GM18498 (cell line): Measurements from ENCODE around the gene AFF2.
A peak's percentile ranks its signal among the peaks of the same experiment; 100 is the strongest.

Experiments
- ATAC-seq: cut with Tn5 transposase; IDR thresholded peaks from one replicate; pipeline ENCODE4 v1.9.1; 2021; ENCODE audit warnings: mild to moderate bottlenecking, moderate library complexity; ENCODE audit not compliant: unreplicated experiment

Gene AFF2

DNA sequence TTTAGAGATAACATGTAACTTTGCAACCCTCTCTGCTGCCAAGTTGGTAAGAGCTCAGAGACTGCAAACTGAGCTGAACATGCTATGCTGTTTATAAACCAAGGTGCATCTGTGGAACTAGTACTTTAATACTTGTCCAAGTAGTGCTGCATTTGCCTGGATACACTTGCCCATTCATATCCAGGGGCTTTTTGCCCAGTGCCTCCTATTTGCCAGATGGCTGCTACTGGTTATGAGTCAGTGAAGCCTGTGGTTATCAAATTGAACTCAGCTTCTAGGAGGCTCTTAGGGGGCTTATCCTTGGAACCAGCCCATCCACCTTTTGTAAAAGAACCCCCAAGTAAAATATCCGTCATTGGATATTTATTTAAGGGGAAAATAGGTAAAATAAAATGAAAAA is 79.6 kb downstream of the AFF2 start:
- no peak for ATAC-seq

DNA sequence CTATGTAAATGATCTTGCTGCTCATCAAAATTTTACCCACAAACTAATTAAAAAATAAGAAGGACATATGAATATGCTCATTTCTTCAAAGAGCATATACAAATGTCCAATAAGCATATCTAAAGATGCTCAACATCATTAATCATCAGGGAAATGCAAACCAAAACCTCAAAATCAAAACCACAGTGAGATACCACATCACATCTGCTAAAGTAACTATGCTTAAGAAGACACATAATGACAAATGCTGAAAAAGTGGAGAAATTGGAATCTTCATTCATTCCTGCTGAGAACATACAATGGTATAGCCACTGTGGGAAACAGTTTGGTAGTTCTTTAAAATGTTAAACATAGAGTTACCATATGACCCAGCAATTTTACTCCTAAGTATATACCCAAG is 81.9 kb downstream of the AFF2 start:
- no peak for ATAC-seq

DNA sequence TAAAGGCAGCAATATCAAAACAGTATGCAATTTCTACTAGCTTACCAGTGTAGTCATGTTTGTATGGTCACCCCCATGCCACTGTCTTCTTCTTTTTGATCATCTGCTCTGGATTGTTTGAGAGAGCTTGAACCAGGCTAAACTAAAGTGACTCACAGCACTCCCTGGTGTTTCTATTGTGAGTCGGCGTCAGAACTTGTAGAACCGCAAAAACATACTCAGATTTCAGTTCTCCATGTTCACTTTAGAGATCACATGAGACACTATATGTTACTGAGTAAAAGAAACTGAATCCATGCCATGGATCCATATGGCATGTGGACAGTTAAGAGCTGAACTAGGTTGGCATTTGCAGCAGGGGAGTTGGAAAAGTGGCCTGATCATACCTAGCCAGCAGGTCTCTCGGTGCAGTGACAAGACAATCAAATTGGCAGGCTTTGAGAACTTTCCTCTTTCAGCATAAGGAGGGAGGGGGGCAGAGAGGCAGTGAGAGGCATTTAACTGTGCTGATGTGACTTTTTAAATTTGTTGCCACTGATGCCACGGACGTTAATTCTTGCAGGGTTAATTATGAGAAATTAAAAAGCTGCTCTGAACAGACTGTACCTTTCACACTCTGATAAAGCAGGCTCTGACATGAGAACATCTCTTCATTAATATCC is 88.4 kb downstream of the AFF2 start:
- ATAC-seq: no peak

DNA sequence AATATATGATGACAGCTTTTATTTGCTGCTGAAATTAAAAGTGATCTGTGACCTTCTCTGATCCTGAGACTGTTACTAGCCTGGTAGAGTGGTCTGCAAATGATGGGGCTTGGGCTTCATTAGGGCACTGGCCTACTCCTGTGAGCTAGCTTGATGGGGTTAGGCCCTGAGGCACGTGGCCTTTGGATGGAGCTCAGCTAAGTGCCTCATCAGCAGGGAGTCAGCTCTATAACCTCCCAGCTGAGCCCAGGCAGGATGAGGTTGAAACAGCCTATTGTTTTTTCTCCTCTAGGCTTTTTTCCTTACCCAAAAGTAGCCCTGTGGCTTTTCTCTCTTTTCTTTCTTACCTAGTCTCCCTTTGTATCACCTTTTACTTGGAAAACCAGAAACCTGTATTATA is 92.2 kb downstream of the AFF2 start:
- ATAC-seq: no peak

DNA sequence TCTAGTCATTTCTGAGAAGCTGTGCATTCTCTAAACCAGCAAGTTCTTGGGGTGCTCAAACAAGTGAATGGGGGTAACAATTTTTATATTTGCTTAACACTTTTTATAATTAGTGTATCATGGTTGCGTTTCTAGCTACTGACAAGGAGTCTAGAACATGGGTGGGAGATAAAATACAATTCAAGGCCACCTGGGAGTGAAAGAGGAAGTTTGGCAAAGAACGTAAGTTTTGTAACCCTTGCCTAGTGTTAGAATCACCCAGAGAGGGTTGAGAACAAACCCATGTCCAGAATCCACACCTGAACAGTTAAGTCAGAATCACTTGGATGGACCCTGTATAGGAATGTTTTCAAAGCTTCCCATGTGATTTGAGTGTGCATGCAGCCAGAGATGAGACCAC is 92.7 kb downstream of the AFF2 start:
- no peak for ATAC-seq

DNA sequence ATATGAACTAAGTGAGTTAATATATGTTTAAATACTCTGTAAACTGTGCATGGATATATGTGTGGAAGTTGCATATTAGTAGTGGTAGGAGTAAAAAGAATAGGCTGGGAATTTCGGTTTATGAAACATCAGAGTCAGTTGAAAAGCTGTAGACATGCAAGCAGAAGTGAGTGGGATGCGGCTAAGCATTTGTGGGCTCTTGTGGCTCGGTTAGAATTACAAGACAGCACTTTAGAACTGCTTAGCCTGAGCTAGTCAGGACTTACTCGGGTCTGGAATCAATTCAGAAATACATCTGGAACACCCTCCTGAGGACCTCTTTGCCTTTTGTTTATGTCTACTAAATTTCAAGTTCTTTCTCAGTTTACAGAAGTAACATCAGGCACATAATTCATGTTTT is 93.6 kb downstream of the AFF2 start:
- ATAC-seq: no peak

DNA sequence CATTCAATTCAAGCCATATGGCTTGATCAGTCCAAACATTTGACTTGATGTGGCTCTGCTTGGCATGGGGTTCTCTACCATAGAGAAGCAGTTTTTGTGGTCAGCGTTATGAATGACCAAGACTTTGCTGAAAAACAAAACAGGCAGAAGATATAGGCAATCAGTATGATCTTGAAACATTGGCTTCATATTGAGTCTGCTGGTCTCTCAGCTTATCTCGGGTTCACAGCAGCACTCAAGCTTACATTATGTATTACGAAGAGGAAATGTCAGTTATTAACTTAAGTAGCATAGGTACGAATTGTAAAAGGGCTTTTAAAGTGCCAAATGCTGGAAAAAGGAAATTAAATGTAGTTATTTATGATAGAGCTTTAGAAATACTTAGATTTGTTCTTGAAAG is 99.0 kb downstream of the AFF2 start:
- ATAC-seq: no peak

DNA sequence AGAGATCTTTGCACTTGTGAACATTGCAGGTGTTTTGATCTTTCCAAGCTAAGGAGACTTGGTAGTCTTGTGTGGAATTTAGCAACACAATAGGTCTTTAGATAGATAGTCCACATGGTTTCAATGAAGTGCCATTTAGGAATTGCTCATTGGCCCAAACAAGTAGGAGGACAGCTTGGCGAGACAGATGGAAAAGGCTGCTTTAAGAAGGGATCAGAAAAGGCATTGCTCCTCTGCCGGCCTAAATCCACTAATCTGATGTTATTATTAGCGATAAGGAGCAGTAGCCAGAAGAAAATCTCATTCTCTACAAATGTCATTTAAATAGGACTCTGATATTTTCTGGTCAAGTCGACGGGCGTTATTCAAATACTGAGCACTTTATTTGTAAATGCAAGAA is 99.7 kb downstream of the AFF2 start:
- ATAC-seq: no peak

DNA sequence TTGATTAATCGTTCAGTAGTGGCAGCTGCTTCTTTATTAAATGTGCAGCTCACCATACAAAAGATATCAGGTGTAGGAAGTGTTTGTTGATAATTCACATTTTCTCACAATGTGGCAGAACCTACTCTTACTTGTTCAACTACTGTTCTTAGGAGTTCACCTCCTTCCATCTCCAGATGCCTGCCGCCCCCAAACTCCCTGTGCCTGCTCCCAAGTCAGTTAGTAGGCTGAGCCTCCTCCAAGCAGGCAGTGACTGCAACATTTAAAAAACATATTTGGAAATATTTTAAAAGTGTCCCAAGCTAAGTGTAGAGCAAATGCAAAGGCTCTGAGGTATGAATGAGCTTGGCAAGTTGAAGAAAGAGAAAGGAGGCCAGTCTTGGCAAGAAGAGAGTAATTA is 100.2 kb downstream of the AFF2 start:
- ATAC-seq: no peak

DNA sequence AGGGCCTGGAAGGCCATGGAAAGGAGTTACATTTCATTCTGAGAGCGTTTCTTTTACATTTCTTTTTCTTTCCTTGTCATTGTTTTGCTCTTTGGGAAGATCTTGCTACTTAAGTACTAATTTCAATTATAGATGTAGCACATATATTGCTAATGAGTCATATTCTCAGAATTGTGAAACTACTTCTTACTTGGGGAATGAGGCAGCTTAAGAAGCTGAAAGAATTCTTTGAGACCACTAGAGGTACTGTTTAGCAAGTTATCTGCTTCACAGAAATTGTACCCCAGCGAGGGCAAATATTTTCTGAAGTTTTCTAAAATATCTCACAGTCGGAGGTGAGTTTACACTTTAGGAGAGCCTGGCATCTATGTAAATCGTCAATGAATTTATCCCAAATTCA is 100.6 kb downstream of the AFF2 start:
- no peak for ATAC-seq

DNA sequence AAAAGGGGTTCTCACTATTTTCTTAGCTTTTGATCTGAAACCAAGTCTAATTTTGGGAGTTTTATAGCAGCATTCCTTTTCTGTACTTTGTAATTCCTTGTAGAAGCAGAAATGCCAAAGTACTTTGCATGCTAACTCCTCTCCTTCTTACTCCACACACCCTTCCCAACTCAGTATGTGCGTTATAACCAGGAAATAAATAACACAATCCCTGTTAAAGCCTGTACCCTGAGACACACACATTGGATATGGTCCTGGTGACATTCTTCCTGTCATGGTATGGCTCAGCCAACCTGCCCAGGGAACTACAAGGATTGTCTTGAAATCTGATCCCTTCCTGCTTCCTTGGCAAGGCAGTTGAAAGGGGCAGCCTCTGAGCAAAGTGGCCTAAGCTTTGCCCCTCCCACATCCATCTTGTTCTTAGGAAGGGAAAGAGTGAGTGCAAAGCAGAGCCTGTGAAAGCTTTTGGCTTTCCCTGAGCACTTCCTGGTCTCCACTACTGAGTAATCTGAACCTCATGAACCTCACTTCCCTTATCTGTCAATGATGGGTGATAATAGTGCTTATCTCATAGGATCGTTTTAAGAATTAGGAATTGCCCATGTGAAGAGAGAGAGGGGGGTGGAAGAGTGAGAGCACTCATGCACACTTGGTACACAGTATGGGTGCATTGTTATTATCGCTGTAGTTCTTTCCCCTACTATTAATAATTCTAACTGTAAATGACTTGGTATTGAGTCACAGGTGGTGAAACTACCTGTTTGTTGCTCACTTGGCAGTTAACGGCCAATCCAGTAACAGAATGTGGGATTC is 109.3 kb downstream of the AFF2 start:
- ATAC-seq: peak; percentile 86

DNA sequence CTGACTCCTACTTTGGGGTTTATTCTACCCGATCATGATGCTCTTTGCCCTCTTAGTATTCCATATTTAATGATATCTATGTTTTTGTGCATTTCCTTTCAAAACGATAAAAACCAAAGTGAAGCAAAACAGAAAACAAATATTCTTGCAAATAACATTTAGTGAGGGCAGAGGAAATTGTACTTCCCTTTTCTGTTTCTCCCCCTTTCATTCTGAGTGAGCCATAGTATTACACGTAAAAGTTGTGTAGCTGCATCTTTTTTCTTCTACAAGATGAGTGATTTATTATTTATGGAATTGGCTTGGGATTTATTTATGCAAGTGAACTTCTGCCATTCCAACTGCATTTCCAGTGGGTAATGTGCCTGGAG is 109.9 kb downstream of the AFF2 start:
- peak; percentile 75 for ATAC-seq

DNA sequence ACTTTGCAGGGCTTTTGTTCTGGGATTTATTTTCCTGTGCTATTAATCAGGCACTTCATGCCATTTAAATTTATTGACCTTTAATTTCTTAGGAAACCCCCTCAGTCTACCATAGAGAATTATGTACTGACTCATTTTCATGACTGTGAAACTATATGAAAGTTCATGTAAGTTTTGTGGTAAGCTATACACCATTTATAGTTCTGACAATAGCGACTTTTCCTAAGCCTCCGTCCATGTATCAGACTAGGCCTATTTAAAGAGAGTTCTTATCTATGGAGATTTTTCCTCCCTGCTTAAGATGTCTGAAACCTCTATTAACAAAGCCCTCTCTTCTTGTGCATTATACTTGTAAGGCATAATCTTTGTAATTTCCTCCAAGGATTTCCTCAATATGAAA is 111.6 kb downstream of the AFF2 start:
- peak; percentile 41 for ATAC-seq

DNA sequence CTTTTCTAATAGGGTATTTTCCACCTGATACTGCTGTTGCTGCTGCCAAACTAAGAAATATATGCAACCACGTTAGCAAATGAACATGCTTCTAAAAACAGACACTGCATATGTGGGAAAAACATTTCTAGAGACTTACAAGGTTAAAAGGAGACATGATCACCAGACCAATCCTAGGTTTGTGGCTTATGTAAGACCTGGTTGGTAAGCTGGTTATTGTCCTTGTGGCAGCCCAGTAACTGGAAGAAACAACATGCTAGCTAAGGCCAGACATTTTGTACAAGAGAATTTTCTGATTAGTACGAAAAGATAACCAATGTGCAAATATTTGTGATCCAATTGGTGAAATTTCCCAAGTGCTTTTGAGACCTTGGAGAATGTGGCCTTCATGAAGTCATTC is 112.0 kb downstream of the AFF2 start:
- no peak for ATAC-seq

DNA sequence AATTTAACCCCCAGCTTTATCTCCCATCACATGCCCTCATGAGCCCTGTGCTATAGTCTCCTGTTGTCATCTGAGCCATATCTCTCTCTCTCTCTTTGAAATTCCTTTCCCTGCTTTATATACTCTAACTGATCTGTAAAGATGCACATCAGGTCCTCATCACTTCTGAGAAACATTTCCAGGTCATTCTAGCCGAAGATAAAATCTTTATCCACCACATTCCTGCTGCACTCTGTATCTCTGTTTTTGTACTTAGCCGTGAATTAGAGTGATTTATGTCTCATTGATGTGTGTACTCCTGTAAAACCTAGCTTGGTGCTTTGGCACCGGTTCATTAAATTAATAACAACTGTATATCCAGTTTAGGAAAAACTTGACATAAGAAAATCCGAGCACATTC is 113.2 kb downstream of the AFF2 start:
- ATAC-seq: no peak

DNA sequence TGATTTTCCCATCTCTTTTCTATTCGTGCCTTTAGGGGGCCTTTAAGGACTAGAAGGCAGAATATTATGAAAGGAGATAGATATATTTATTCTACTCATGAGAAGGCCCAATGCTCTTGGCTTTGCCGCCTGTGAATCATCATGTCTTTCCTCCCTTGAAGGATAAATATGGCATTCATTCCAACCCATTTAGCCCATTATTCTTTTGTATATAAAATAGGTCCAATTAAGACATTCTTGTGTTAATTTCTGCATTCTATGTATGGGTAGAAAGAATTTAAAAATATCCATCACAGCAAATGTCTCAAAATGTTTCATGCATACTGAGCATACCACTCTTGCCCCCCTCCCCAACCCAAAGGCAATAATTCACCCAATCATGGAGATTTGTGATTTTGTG is 115.1 kb downstream of the AFF2 start:
- ATAC-seq: no peak

DNA sequence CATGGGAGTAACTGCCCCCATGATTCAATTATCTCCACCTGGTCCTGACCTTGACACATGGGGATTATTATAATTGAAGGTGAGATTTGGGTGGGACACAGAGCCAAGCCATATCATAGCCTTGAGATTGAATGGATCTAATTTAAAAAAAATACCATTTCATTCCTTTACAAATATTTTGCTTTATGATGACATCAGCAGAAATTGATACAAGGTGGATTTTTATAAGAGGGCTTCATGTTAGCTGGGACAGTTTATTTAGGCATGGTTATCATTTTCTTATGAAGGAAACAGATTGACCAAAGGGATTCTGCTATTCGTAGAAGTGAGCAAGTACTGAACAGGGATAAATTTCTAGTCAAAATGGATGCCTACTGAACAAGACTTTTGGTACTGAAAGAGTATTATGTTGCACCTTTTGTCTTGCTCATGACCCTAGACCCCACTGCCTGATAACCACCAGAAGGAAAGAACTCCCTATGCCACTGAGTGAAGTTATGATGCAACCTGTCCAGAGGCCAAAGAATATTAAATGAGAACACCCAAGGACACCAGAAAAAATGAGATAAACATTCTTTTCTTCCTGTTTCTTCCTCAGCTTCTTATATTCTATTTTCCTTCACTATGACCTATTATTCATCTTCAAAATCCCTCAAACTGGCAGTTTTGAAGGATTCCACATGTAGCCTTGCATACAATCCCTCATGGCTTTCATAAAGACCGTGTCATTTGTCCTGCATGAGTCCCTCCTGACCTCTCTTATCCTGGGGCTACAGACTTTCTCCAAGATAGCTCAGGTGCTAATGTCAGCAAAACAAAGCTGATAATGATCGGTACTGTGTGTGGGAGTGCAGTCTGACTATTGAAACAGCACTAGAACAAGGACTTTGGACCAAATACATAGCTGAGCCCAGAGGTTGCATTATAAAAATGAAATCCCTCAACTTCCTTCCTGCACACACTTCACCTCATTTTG is 118.3 kb downstream of the AFF2 start:
- ATAC-seq: no peak

DNA sequence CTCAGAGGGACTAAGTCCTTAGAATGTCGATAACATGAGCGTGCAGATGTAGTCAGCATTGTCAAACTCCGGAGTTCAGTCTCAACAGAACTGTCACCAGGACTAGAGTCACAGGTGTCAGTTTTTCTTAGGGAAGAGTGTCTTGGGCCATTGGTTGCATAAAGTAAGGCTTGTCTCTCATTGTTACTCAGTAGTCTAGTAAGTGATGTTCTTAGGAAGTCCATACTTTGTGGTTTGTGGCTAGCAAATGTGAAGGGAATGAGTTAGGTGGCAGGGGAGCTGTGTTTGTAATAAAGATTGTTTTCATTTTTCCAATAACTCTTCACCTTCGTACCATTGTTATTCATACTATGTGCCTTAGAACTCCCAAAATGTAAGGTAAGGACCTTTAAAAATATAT is 119.6 kb downstream of the AFF2 start:
- no peak for ATAC-seq

DNA sequence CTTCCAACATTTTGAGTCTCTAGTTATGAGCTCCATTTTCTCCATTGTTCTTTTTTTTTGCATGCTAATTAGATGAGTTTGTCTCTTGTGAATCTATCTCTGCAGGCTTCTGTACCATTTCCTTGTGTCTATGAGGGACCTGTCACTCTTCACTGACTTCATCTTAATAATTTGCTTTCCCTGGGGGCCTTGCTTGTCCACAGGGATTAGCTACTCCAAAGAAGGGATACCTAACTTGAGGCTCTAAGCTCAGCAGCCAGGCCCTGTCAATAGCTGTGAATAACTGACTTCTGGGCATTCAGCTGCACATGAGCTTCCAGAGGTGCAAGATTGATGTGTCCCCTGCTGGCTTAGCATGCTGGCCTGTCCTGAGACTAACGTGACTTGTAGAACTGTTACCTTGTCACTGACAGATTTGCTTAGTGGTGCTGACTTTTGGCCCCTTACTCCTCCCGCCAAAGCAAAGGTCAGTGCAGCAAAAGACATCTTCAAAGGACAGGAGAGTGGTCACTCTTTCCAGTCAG is 124.6 kb downstream of the AFF2 start:
- no peak for ATAC-seq

DNA sequence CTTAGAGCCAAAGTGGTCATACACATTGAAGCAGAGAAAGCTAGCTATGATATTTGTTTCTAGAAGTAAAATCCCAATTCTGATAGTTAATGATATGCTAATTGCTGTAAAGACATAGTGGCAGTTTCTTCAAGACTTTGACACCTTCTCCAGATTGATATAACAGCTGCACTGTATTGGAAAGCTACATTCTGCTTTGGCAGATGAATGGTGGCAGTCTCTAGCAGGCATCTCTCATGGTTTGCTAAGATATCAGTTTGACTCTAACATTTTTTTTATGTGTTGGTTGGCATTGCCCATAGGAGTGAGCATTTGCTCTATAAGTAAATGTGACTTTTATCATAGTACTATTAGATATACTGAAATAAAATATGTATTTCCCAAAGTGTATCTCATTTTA is 128.2 kb downstream of the AFF2 start:
- ATAC-seq: no peak

DNA sequence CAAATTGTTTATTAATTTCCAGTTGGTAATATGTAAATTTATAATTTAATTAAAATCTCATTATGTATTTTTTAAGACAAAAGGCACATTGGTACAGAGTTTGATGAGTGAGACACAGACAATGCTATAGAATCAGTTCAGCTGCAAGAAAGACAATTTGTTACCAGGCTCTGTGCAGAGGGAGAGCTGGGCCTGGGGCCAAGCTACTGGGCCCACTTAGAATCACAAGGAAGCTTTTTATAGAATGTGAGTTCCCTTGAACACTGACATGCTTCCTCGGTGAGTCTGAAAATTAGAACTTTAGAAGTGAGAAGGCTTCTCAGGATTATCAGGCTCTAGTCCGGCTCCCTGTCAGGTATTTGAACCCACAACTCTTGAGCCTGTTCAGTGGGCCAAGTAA is 129.0 kb downstream of the AFF2 start:
- ATAC-seq: no peak
